GM13977 (cell line): ENCODE measurements around the gene DPF1.
A peak's percentile ranks its signal among the peaks of the same experiment; 100 is the strongest.

ENCODE experiments used
- DNase-seq: peaks from one replicate; pipeline ENCODE4 v3.0.0; 2012; ENCODE audit warnings: low spot score
- CTCF ChIP-seq: IDR thresholded peaks from 2 replicates; pipeline ENCODE4 v1.5.1; 2012; ENCODE audit warnings: mild to moderate bottlenecking, control low read depth; ENCODE audit not compliant: insufficient read depth; ENCODE audit errors: extremely low read depth, missing control alignments
- in situ Hi-C: fragments of 300-500 bp; cut with MboI; formaldehyde crosslinking; loops from one replicate; pipeline ENCODE4 v1.12.0; 2022; ENCODE audit warnings: low sequenced_read_pairs, low pct_unique_long_range_greater_than_20kb, mixed read lengths, inconsistent platforms; ENCODE audit not compliant: unreplicated experiment

DPF1 gene

GRCh38 chr19:38255383-38256014 is 31.5 kb upstream of the DPF1 start:
- TF ChIP-seq CTCF = no peak
- DNase-seq = no peak
- in situ Hi-C loops = no loop called here

GRCh38 chr19:38253788-38254187 is 29.8 kb upstream of the DPF1 start:
- in situ Hi-C loops = loop anchor here (5.0 kb wide), 1 partner anchor 79 kb away; no protein-coding TSS in a partner anchor
- no peak for TF ChIP-seq CTCF

GRCh38 chr19:38252941-38253691 is 29.1 kb upstream of the DPF1 start:
- DNase-seq = peak; percentile 50
- in situ Hi-C loops = loop anchor here (5.0 kb wide), 1 partner anchor 79 kb away; no protein-coding TSS in a partner anchor
- TF ChIP-seq CTCF = no peak

More at GRCh38 chr19:38253788-38254187, 29.8 kb upstream of the DPF1 start:
- DNase-seq = no peak

- no peak for TF ChIP-seq CTCF
- in situ Hi-C loops = loop anchor here (5.0 kb wide), 1 partner anchor 80 kb away; no protein-coding TSS in a partner anchor
- no peak for DNase-seq
These were observed 28.4 kb upstream of the DPF1 start for GRCh38 chr19:38252385-38252784.

GRCh38 chr19:38251564-38252051 is 27.6 kb upstream of the DPF1 start:
- in situ Hi-C loops = loop anchor here (5.0 kb wide), 1 partner anchor 81 kb away; no protein-coding TSS in a partner anchor
- TF ChIP-seq CTCF = no peak
- no peak for DNase-seq

- no peak for DNase-seq
- in situ Hi-C loops = loop anchor here (5.0 kb wide), 1 partner anchor 81 kb away; no protein-coding TSS in a partner anchor
- TF ChIP-seq CTCF = no peak
These were observed 27.0 kb upstream of the DPF1 start for GRCh38 chr19:38250821-38251563.
